SJSA1 (cell line): ENCODE data around the gene CD27. TPM values are rescaled to one million over a fixed set of nuclear protein-coding genes. Genes with fewer than 3 reads are reported as not detected.
"Not testable (repeated sequence)": the region's sequence is repeated elsewhere in the genome, so short reads cannot be mapped to it uniquely, and the experiment has no call there.

ENCODE experiments used
- DNase-seq, 2 experiments: peaks; one replicate each; pipeline ENCODE4 v3.0.0-alpha.2; 2015 to 2020; ENCODE audit warnings: low spot score in 2 of 2, low read depth in 1 of 2
- H3K27ac ChIP-seq: fragments of 250-450 bp; sonication (Bioruptor Pico); 2 replicates; pipeline ENCODE4 v1.5.1; 2020; ENCODE audit warnings: mild to moderate bottlenecking, moderate library complexity
- H3K27me3 ChIP-seq: fragments of 250-450 bp; sonication (Bioruptor Pico); replicated peaks from 2 replicates; pipeline ENCODE4 v1.5.1; 2020; ENCODE audit warnings: mild to moderate bottlenecking, moderate library complexity
- H3K36me3 ChIP-seq: fragments of 250-450 bp; sonication (Bioruptor Pico); 2 replicates; pipeline ENCODE4 v1.5.1; 2020; ENCODE audit warnings: mild to moderate bottlenecking
- H3K4me1 ChIP-seq: fragments of 250-450 bp; sonication (Bioruptor Pico); replicated peaks from 2 replicates; pipeline ENCODE4 v1.6.1; 2021; ENCODE audit warnings: mild to moderate bottlenecking
- H3K4me3 ChIP-seq: fragments of 250-450 bp; sonication (Bioruptor Pico); 2 replicates; pipeline ENCODE4 v1.5.1; 2020; ENCODE audit warnings: mild to moderate bottlenecking
- H3K9me3 ChIP-seq: fragments of 250-450 bp; sonication (Bioruptor Pico); replicated peaks from 2 replicates; pipeline ENCODE4 v1.5.1; 2020; ENCODE audit warnings: mild to moderate bottlenecking
- total RNA-seq: library from RNA; depleted of rRNA; stranded (reverse); fragments of >200 nt; shearing (Covaris generic); gene quantifications from 2 replicates; pipeline ENCODE4 v1.2.3, GENCODE V29; 2014

The CD27 gene
- total RNA-seq, 1 experiment from 2014 or later = not detected

- DNase-seq = no peak
- H3K36me3 ChIP-seq = no peaks in the 10 kb centered on the region
- no peaks in the 10 kb centered on the region for H3K27me3 ChIP-seq
- H3K27ac ChIP-seq = no peak overlapping the region
- no peaks in the 10 kb centered on the region for H3K9me3 ChIP-seq
- peaks cover 13% of the 10 kb centered on the region for H3K4me1 ChIP-seq
- no peak overlapping the region for H3K4me3 ChIP-seq
Observed at GRCh38 chr12:6425590-6426531, 18.9 kb upstream of the CD27 start.

GRCh38 chr12:6426882-6427671 is 17.7 kb upstream of the CD27 start:
- no peaks in the 10 kb centered on the region for H3K27me3 ChIP-seq
- DNase-seq = no peak
- H3K27ac ChIP-seq = no peak overlapping the region
- peaks cover 24% of the 10 kb centered on the region for H3K4me1 ChIP-seq
- H3K36me3 ChIP-seq = no peaks in the 10 kb centered on the region
- H3K9me3 ChIP-seq = no peaks in the 10 kb centered on the region
- no peak overlapping the region for H3K4me3 ChIP-seq

GRCh38 chr12:6427796-6428195 is 17.0 kb upstream of the CD27 start:
- H3K4me3 ChIP-seq, H3K9me3 ChIP-seq, H3K27ac ChIP-seq, H3K36me3 ChIP-seq, DNase-seq, H3K27me3 ChIP-seq: not testable (repeated sequence)
- H3K4me1 ChIP-seq = peaks cover 24% of the 10 kb centered on the region

- Histone ChIP-seq H3K4me1 (peaks cover 24% of the 10 kb centered on the region), H3K27ac (no peak overlapping the region), H3K9me3 (no peaks in the 10 kb centered on the region), H3K36me3 (no peaks in the 10 kb centered on the region), H3K4me3 (no peak overlapping the region), H3K27me3 (no peaks in the 10 kb centered on the region)
- no peak for DNase-seq
Observed at GRCh38 chr12:6428326-6428725, 16.4 kb upstream of the CD27 start.

GRCh38 chr12:6430124-6430989 is 14.4 kb upstream of the CD27 start:
- H3K27me3 ChIP-seq = no peaks in the 10 kb centered on the region
- H3K4me1 ChIP-seq = peaks cover 24% of the 10 kb centered on the region
- H3K36me3 ChIP-seq = no peaks in the 10 kb centered on the region
- peak overlapping the region; percentile 12 for H3K4me3 ChIP-seq
- H3K9me3 ChIP-seq = no peaks in the 10 kb centered on the region
- H3K27ac ChIP-seq = peak overlapping the region; percentile 91
- peak; percentile 90 to 94 for DNase-seq

DNA sequence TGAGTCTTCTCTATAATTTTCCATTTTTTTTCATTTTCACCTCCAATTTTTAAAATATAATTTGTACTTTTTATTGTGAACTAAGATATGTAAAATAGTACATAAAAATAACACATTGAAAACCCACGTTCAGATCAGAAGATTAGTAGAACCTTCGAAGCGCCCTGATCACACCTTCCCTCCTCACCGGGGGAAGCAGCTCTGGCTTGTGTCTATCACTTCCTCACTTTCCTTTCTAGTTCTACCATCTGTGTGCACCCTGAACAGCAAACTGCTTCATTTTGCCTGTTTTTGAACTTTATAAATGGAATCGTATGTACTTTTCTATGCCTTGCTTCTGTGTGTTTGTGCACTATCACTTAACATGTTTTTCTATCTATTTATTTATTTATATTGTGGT is 11.8 kb upstream of the CD27 start:
- H3K4me3 ChIP-seq = no peak overlapping the region
- DNase-seq = no peak
- no peaks in the 10 kb centered on the region for H3K9me3 ChIP-seq
- H3K36me3 ChIP-seq = no peaks in the 10 kb centered on the region
- no peaks in the 10 kb centered on the region for H3K27me3 ChIP-seq
- H3K4me1 ChIP-seq = peaks cover 24% of the 10 kb centered on the region
- no peak overlapping the region for H3K27ac ChIP-seq

DNA sequence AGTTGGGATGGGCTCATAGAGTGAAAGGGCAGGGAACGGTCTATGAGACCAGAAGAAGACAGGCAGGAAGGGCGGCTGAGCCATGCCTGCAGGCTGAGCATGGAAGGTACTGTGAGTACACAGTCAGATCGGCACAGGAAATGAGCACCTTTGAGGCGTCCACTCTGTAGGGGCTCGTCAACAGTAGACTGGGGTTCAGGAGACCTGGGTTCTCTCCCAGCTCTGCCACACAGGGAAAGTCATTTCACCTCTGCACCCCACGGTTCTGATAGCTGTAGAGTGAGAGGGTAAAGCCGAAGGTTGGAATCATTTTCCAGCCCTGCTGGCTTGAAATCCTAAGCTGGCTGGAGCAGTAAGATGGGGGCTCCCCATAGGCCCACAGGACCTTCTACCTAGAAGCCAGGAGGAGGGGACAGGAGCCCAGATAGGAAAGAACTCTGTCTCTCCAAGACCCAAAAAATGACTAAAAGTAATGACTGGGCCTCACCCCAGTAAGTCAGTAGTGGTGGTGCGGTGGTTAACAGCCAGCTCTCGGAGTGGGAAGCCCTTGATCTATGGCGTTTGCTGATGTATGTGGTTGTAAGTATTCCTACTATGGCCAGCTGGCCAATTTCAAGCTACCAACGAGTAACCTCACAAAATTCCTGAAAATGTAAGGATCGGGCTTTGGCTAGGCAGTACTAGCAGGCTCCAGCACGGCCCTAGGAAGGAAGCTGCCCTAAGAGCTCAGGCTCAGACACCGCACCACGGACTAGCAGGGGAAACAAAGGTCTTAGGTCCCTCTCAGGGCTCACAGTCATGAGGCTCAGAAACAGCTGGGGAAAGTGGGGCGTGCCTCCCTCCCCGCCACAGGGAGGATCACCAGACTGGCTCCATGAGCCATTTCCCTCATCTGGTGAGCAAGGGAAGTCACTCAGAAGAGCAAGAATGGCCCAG is 10.3 kb upstream of the CD27 start:
- Histone ChIP-seq H3K4me1 (peaks cover 24% of the 10 kb centered on the region), H3K36me3 (no peaks in the 10 kb centered on the region), H3K27ac (no peak overlapping the region), H3K4me3 (no peak overlapping the region), H3K9me3 (no peaks in the 10 kb centered on the region), H3K27me3 (no peaks in the 10 kb centered on the region)
- DNase-seq = no peak

DNA sequence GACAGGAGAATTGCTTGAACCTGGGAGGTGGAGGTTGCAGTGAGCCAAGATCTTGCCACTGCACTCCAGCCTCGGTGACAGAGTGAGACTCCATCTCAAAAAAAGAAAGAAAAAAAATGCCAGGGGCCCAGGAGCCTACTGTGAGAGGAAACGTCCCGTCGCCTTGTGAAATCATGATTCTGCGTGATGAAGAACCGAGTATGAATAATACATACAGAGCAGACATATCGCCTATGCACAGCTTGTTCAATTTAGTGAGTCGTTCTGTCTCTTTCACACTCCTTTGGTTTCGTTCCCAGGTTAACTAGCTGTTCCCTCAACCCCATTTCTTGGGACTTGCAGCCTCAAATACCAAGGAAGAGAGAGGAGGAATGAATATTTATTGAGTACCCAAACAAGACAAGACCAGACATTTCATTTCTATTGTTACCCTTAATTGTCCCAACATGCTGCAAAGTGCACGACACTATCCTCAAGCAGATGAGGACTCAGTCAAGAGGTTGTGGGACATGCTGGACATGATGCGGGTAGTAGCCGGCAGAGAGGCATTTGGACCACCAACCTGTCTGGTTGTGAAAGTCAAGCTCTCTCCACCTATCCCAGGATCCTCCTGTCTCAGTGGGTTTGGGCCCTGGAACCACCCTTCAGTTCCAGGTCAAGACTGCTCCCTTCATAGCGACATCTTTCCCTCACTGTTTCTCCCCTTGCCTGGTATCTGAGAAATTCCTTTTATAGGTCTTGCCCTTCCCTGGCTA is 8.6 kb upstream of the CD27 start:
- no peaks in the 10 kb centered on the region for H3K27me3 ChIP-seq
- no peak overlapping the region for H3K4me3 ChIP-seq
- no peaks in the 10 kb centered on the region for H3K9me3 ChIP-seq
- H3K4me1 ChIP-seq = peaks cover 8% of the 10 kb centered on the region
- H3K36me3 ChIP-seq = no peaks in the 10 kb centered on the region
- no peak for DNase-seq
- no peak overlapping the region for H3K27ac ChIP-seq

- no peak overlapping the region for H3K27ac ChIP-seq
- no peaks in the 10 kb centered on the region for H3K4me1 ChIP-seq
- DNase-seq = no peak
- no peaks in the 10 kb centered on the region for H3K9me3 ChIP-seq
- H3K36me3 ChIP-seq = no peaks in the 10 kb centered on the region
- no peaks in the 10 kb centered on the region for H3K27me3 ChIP-seq
- H3K4me3 ChIP-seq = no peak overlapping the region
Observed at GRCh38 chr12:6437586-6437985, 7.2 kb upstream of the CD27 start.

DNA sequence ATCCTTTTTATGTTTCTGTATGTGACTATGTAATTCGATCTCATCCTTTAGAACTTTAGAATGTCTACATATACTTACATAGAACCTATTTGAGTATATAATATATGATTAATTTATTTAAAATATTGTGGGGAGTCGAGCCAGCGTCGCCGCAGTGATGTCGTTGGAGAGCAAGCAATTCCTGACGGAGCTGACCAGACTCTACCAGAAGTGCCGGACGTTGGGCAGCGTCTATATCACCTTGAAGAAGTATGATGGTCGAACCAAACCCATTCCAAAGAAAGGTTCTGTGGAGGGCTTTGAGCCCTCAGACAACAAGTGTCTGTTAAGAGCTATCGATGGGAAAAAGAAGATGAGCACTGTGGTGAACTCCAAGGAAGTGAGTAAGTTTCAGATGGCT is 6.4 kb upstream of the CD27 start:
- Histone ChIP-seq H3K9me3 (no peaks in the 10 kb centered on the region), H3K4me1 (no peaks in the 10 kb centered on the region), H3K27ac (no peak overlapping the region), H3K36me3 (no peaks in the 10 kb centered on the region), H3K27me3 (no peaks in the 10 kb centered on the region), H3K4me3 (no peak overlapping the region)
- DNase-seq = no peak

- DNase-seq = no peak
- Histone ChIP-seq H3K36me3 (no peaks in the 10 kb centered on the region), H3K27ac (no peak overlapping the region), H3K9me3 (no peaks in the 10 kb centered on the region), H3K4me3 (no peak overlapping the region), H3K4me1 (no peaks in the 10 kb centered on the region), H3K27me3 (no peaks in the 10 kb centered on the region)
Observed at GRCh38 chr12:6440391-6440790, 4.4 kb upstream of the CD27 start.

DNA sequence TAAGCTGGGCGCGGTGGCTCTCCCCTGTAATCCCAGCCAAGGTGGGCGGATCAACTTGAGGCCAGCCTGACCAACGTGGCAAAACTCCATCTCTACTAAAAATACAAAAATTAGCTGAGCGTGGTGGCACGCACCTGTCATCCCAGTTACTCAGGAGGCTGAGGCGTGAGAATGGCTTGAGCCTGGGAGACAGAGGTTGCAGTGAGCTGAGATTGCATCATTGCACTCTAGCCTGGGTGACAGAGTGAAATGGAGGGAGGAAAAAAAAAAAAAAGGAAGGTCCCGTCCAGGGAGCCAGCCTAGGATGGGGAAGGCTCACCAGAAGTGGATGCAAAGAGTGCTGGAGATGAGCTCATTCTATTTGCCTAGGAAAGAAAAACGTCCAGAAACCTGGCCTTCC is 1.9 kb upstream of the CD27 start:
- Histone ChIP-seq H3K9me3 (no peaks in the 10 kb centered on the region), H3K4me3 (no peak overlapping the region), H3K27me3 (no peaks in the 10 kb centered on the region), H3K4me1 (no peaks in the 10 kb centered on the region), H3K27ac (no peak overlapping the region), H3K36me3 (no peaks in the 10 kb centered on the region; the same call in 1 of the 2 replicates)
- DNase-seq = no peak
